Measurements from ENCODE around the gene GNG3. TPM values are rescaled to one million over a fixed set of nuclear protein-coding genes. Genes with fewer than 3 reads are reported as not detected.
"Not testable (repeated sequence)": the region's sequence is repeated elsewhere in the genome, so short reads cannot be mapped to it uniquely, and the experiment has no call there.

The GNG3 gene
- total RNA-seq, 4 donors from 2014 or later: not detected

GRCh38 chr11:62727872-62728170 is 20.3 kb downstream of the GNG3 start:
- DNase-seq (ENCODE audit: low spot score in 2 of 2): peak; percentile 93 to 95
- intact Hi-C loops (cut with DNase I; ENCODE audit: low total_unique reads): no loop called here
- no peak for TF ChIP-seq POLR2A (IDR thresholded peaks at IDR 0.05)
- no peak for TF ChIP-seq CTCF (IDR thresholded peaks at IDR 0.05)
- WGBS, 2 donors: 0% methylated on average over 20 of the region's 20 CpGs
- H3K4me3 ChIP-seq (ENCODE audit: low read depth, poor library complexity, severe bottlenecking): peak overlapping the region; percentile 76

GRCh38 chr11:62728171-62728988 is 20.9 kb downstream of the GNG3 start, which contains the start of gene TTC9C:
Gene TTC9C (plus strand): TSS chr11:62728486. CDS start chr11:62728849, 363 bp downstream.
- peak within 1 kb of the TSS; percentile 88 for H3K4me3 ChIP-seq (ENCODE audit: low read depth, poor library complexity, severe bottlenecking)
- WGBS, 2 donors: 0% methylated on average over 29 of the region's 29 CpGs
- intact Hi-C loops (cut with DNase I; ENCODE audit: low total_unique reads): no loop called here
- peak; percentile 92 to 97 for DNase-seq (ENCODE audit: low spot score in 2 of 2)
- TF ChIP-seq POLR2A (IDR thresholded peaks at IDR 0.05) (peak in 1 of 2 donors; percentile 68), CTCF (IDR thresholded peaks at IDR 0.05) (no peak)

DNA sequence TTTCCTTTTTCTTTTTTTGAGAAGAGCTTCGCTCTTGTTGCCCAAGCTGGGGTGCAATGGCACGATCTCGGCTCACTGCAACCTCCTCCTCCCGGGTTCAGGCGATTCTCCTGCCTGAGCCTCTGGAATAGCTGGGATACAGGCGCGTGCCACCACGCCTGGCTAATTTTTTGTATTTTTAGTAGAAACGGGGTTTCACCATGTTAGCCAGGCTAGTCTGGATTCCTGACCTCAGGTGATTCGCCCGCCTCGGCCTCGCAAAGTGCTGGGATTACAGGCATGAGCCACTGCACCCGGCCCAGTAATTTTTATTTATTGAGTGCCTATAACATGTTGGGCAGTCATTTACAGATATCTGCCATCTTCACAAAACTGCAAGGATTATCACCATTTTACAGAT is 22.6 kb downstream of the GNG3 start:
- 50 to 62% methylated on average over 14 of the region's 14 CpGs for WGBS, 2 donors
- DNase-seq (ENCODE audit: low spot score in 2 of 2): peak in 1 of 2 donors; percentile 77
- intact Hi-C loops (cut with DNase I; ENCODE audit: low total_unique reads): not testable (repeated sequence)

GRCh38 chr11:62732830-62733229 is 25.4 kb downstream of the GNG3 start:
- DNase-seq (ENCODE audit: low spot score in 2 of 2): no peak
- intact Hi-C loops (cut with DNase I; ENCODE audit: low total_unique reads): no loop called here
- TF ChIP-seq POLR2A (IDR thresholded peaks at IDR 0.05): no peak
- no peak for TF ChIP-seq CTCF (IDR thresholded peaks at IDR 0.05)

More for the DNA sequence above, 22.6 kb downstream of the GNG3 start:
- H3K4me3 ChIP-seq (ENCODE audit: low read depth, poor library complexity, severe bottlenecking): not testable (repeated sequence)

DNA sequence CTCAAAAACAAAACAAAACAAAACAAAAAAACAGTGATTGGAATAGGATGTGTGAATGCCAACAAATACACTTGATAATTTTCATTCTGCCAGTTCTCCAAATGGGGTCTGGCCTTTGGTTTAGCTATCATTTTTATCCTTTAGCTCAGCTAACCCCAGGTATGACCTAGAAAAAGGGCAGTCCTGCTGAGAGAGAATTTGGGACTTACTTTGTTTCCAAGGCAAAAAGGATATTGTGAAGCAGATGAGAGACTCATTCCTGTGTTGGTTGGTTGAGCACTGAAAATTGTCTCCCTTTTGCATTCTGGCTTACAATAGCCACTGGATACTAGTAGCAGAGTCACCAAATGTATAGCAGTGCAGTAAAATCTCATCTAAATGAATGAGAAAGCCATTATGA is 29.7 kb downstream of the GNG3 start:
- TF ChIP-seq CTCF (IDR thresholded peaks at IDR 0.05): no peak
- no peak for TF ChIP-seq POLR2A (IDR thresholded peaks at IDR 0.05)
- intact Hi-C loops (cut with DNase I; ENCODE audit: low total_unique reads): no loop called here
- DNase-seq (ENCODE audit: low spot score in 2 of 2): no peak
- H3K4me3 ChIP-seq (ENCODE audit: low read depth, poor library complexity, severe bottlenecking): no peak overlapping the region

More at GRCh38 chr11:62732830-62733229, 25.4 kb downstream of the GNG3 start:
- H3K4me3 ChIP-seq (ENCODE audit: low read depth, poor library complexity, severe bottlenecking): no peak overlapping the region
- 59 to 62% methylated on average over 2 of the region's 2 CpGs for WGBS, 2 donors

DNA sequence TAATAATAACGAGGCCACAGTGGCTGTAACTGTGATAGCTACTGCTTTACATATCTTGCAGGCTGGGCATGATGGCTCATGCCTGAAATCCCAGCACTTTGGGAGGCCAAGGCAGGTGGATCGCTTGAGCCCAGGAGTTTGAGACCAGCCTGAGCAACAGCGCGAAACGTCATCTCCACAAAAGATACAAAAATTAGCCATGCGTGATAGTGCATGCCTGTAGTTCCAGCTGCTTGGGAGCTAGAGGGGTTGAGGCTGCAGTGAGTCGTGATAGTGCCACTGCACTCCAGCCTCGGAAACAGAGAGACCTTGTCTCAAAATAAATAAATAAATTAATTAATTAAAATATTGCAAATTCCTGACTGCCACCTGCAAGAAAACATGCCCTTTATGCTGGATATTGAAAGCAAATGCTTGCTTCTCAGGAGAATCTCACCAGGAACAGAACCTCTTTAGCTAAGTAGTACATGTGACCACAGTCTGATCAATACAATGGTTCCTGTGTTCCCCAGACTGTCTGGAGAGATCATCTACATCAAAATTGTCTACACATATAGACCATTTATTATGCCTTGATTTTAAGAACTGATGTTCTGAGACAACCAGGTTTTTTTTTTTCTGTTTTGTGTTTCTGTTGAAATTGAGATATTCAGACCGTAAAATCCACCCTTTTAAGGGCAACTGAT is 40.1 kb downstream of the GNG3 start:
- 48 to 57% methylated on average over 9 of the region's 9 CpGs for WGBS, 2 donors
- no peak for DNase-seq (ENCODE audit: low spot score in 2 of 2)
- no peak for TF ChIP-seq POLR2A (IDR thresholded peaks at IDR 0.05)
- TF ChIP-seq CTCF (IDR thresholded peaks at IDR 0.05): no peak

DNA sequence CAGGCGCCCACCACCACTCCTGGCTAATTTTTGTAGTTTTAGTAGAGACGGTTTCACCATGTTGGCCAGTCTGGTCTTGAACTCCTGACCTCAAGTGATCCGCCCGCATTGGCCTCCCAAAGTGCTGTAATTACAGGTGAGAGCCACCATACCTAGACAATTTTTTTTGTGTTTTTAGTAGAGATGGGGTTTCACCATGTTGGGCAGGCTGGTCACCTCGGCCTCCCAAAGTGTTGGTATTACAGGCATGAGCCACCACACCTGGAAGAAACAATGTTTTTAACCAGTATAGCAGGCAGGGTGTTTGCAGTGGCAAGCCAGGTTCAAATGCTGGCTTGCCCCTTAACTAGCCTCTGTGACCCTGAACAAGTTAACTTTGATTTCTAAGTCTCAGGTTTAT is 42.5 kb downstream of the GNG3 start:
- 94 to 96% methylated on average over 5 of the region's 5 CpGs for WGBS, 2 donors
- DNase-seq (ENCODE audit: low spot score in 2 of 2); intact Hi-C loops (cut with DNase I; ENCODE audit: low total_unique reads); H3K4me3 ChIP-seq (ENCODE audit: low read depth, poor library complexity, severe bottlenecking): not testable (repeated sequence)

More for the DNA sequence above, 40.1 kb downstream of the GNG3 start:
- intact Hi-C loops (cut with DNase I; ENCODE audit: low total_unique reads): no loop called here
- no peak overlapping the region for H3K4me3 ChIP-seq (ENCODE audit: low read depth, poor library complexity, severe bottlenecking)

Measured in lower leg skin (tissue), 4 donors.